H9 (cell line): ENCODE results near the gene VPS4A. TPM values are rescaled to one million over a fixed set of nuclear protein-coding genes. Genes with fewer than 3 reads are reported as not detected.
A peak's percentile ranks its signal among the peaks of the same experiment; 100 is the strongest.

ENCODE experiments used
- DNase-seq: peaks from one replicate; pipeline ENCODE4 v3.0.0-alpha.2; 2017
- H2AFZ ChIP-seq: one replicate; pipeline ENCODE4 v1.6.1; 2013; ENCODE audit warnings: mild to moderate bottlenecking, low read length, control low read depth, moderate library complexity
- H2AK5ac ChIP-seq: 2 replicates; pipeline ENCODE4 v1.6.1; 2013; ENCODE audit warnings: low read length, control low read depth, mixed read lengths; ENCODE audit not compliant: insufficient read length
- H2BK120ac ChIP-seq: one replicate; pipeline ENCODE4 v1.6.1; 2013; ENCODE audit warnings: low read depth, mild to moderate bottlenecking, low read length, control low read depth, inconsistent platforms; ENCODE audit not compliant: poor library complexity, severe bottlenecking
- H2BK12ac ChIP-seq: 2 replicates; pipeline ENCODE4 v1.6.1; 2013; ENCODE audit warnings: low read length, control low read depth, mixed read lengths, low read depth; ENCODE audit not compliant: insufficient read length
- H2BK15ac ChIP-seq: 2 replicates; pipeline ENCODE4 v1.6.1; 2013; ENCODE audit warnings: low read depth, low read length, control low read depth
- H2BK20ac ChIP-seq: one replicate; pipeline ENCODE4 v1.6.1; 2013; ENCODE audit warnings: low read depth, mild to moderate bottlenecking, low read length, control low read depth, inconsistent platforms; ENCODE audit not compliant: poor library complexity, severe bottlenecking
- H2BK5ac ChIP-seq: 2 replicates; pipeline ENCODE4 v1.6.1; 2013; ENCODE audit warnings: low read length, control low read depth, mixed read lengths; ENCODE audit not compliant: insufficient read length
- H3K14ac ChIP-seq: 2 replicates; pipeline ENCODE4 v1.6.1; 2013; ENCODE audit warnings: low read length, control low read depth; ENCODE audit not compliant: insufficient read depth
- H3K18ac ChIP-seq: 2 replicates; pipeline ENCODE4 v1.6.1; 2013; ENCODE audit warnings: low read depth, mild to moderate bottlenecking, mixed read lengths, low read length, control low read depth; ENCODE audit not compliant: insufficient read length
- H3K23ac ChIP-seq: 2 replicates; pipeline ENCODE4 v1.6.1; 2013; ENCODE audit warnings: low read length, control low read depth, mixed read lengths, low read depth; ENCODE audit not compliant: insufficient read length
- H3K23me2 ChIP-seq: 2 replicates; pipeline ENCODE4 v1.6.1; 2013; ENCODE audit warnings: low read depth, mild to moderate bottlenecking, mixed read lengths, low read length, control low read depth; ENCODE audit not compliant: insufficient read length, poor library complexity, severe bottlenecking
- H3K27ac ChIP-seq: 2 replicates; pipeline ENCODE4 v1.5.1; 2013; ENCODE audit warnings: low read length, control low read depth, mixed read lengths, low read depth; ENCODE audit not compliant: insufficient read length
- H3K27me3 ChIP-seq: 2 replicates; pipeline ENCODE4 v1.6.1; 2013; ENCODE audit warnings: low read length, control low read depth, inconsistent platforms; ENCODE audit not compliant: insufficient read depth
- H3K4ac ChIP-seq: 2 replicates; pipeline ENCODE4 v1.6.1; 2013; ENCODE audit warnings: low read depth, mild to moderate bottlenecking, control low read depth, inconsistent platforms, low read length, moderate library complexity
- H3K4me1 ChIP-seq: 2 replicates; pipeline ENCODE4 v1.6.1; 2013; ENCODE audit warnings: low read length, control low read depth, inconsistent platforms; ENCODE audit not compliant: insufficient read depth
- H3K4me2 ChIP-seq: 2 replicates; pipeline ENCODE4 v1.6.1; 2013; ENCODE audit warnings: low read length, control low read depth, mixed read lengths; ENCODE audit not compliant: insufficient read length, insufficient read depth
- H3K56ac ChIP-seq: 2 replicates; pipeline ENCODE4 v1.6.1; 2013; ENCODE audit warnings: low read depth, mild to moderate bottlenecking, mixed read lengths, low read length, control low read depth; ENCODE audit not compliant: insufficient read length
- H3K79me1 ChIP-seq: 2 replicates; pipeline ENCODE4 v1.6.1; 2013; ENCODE audit warnings: low read depth, mild to moderate bottlenecking, moderate library complexity, low read length, control low read depth, inconsistent platforms; ENCODE audit not compliant: insufficient read depth, poor library complexity, severe bottlenecking
- H3K79me2 ChIP-seq: 2 replicates; pipeline ENCODE4 v1.6.1; 2013; ENCODE audit warnings: low read length, control low read depth, inconsistent platforms; ENCODE audit not compliant: insufficient read depth
- H3K9ac ChIP-seq: 2 replicates; pipeline ENCODE4 v1.6.1; 2013; ENCODE audit warnings: low read length, control low read depth, mixed read lengths; ENCODE audit not compliant: insufficient read length; ENCODE audit errors: extremely low read depth
- H3K9me3 ChIP-seq: one replicate; pipeline ENCODE4 v1.6.1; 2013; ENCODE audit warnings: low read depth, low read length, inconsistent platforms; ENCODE audit not compliant: control insufficient read depth
- H3T11ph ChIP-seq: one replicate; pipeline ENCODE4 v1.6.1; 2013; ENCODE audit warnings: mild to moderate bottlenecking, low read length, control low read depth, inconsistent platforms
- H4K20me1 ChIP-seq: one replicate; pipeline ENCODE4 v1.6.1; 2013; ENCODE audit not compliant: control insufficient read depth, insufficient read length, insufficient read depth
- H4K5ac ChIP-seq: 2 replicates; pipeline ENCODE4 v1.6.1; 2013; ENCODE audit warnings: low read depth, mild to moderate bottlenecking, mixed read lengths, low read length, control low read depth; ENCODE audit not compliant: insufficient read length
- H4K8ac ChIP-seq: replicated peaks from 2 replicates; pipeline ENCODE4 v1.6.1; 2013; ENCODE audit warnings: low read length, control low read depth, mixed read lengths, low read depth; ENCODE audit not compliant: insufficient read length
- H4K91ac ChIP-seq: 2 replicates; pipeline ENCODE4 v1.6.1; 2013; ENCODE audit warnings: low read depth, mild to moderate bottlenecking, moderate library complexity, mixed read lengths, low read length, control low read depth; ENCODE audit not compliant: insufficient read length
- H3K27ac Mint-ChIP-seq, 3 experiments: 2 replicates in 2 of 3; 3 replicates in 1 of 3; pipeline ENCODE4 v1.8.0; 2020 to 2021; ENCODE audit warnings: mixed read lengths in 3 of 3, mild to moderate bottlenecking in 1 of 3, moderate library complexity in 1 of 3
- H3K27me3 Mint-ChIP-seq: 2 replicates; pipeline ENCODE4 v1.8.0; 2021; ENCODE audit warnings: low read depth, mild to moderate bottlenecking, moderate library complexity, mixed read lengths
- H3K36me3 Mint-ChIP-seq, 3 experiments: 2 replicates in 2 of 3; 3 replicates in 1 of 3; pipeline ENCODE4 v1.8.0; 2020 to 2021; ENCODE audit warnings: low read depth in 3 of 3, mixed read lengths in 3 of 3; ENCODE audit not compliant: insufficient read depth in 1 of 3
- H3K4me1 Mint-ChIP-seq, 2 experiments: 2 replicates each; pipeline ENCODE4 v1.8.0; 2020; ENCODE audit warnings: mixed read lengths in 2 of 2
- H3K4me3 Mint-ChIP-seq, 2 experiments: 2 replicates in 1 of 2; 3 replicates in 1 of 2; pipeline ENCODE4 v1.8.0; 2020 to 2021; ENCODE audit warnings: mild to moderate bottlenecking in 2 of 2, mixed read lengths in 2 of 2, moderate library complexity in 1 of 2
- H3K9me3 Mint-ChIP-seq, 2 experiments: 2 replicates in 1 of 2; 3 replicates in 1 of 2; pipeline ENCODE4 v1.8.0; 2020; ENCODE audit warnings: mild to moderate bottlenecking in 2 of 2, mixed read lengths in 2 of 2, moderate library complexity in 1 of 2
- WGBS: extraction: QIAGEN DNeasy Blood & Tissue Kit; methylation state at CpG from one replicate; pipeline ENCODE4 v1.1.7; 2013; ENCODE audit warnings: missing lambda C conversion rate, low lambda C conversion rate, mixed read lengths; ENCODE audit not compliant: insufficient read length; ENCODE audit errors: extremely low coverage; 5-methylcytosine and 5-hydroxymethylcytosine counted together
- total RNA-seq: library from RNA; stranded (reverse); gene quantifications from 2 replicates; pipeline ENCODE4 v1.2.1, GENCODE V29; 2021
- TF ChIP-seq, protein P1 (sequence below): fragments of 200-600 bp; sonication (generic); conservative IDR thresholded peaks from 3 replicates; pipeline ENCODE4 v1.8.0; 2021; ENCODE audit warnings: antibody characterized with exemption, mild to moderate bottlenecking

The VPS4A gene
- total RNA-seq, 1 experiment from 2014 or later = 27.1 TPM

DNA sequence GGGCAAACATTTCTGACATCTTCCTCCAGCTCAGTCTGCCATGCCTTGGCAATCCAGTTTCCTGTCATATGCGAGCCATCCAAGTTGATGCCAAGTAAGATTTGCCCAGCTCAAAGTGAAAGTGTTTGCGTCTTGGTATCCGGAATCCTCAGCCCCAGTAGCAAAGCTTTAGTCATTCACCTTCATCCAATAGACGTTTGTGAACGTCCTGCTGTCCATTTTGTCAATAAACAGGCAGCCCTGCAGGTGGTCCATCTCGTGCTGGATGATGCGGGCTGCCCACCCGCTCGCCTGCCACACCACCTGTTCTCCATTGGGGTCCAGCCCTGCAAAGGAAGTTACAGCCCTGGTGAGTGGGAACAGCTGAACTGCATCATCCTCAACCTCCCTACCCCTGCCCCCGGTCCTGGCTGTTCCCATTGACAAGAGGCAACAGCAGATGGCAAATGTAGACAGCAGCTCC is 17.7 kb downstream of the VPS4A start:
- Histone ChIP-seq H2BK5ac (no peak overlapping the region), H3K4me1 (no peaks in the 10 kb centered on the region), H3T11ph (no peak overlapping the region), H3K18ac (no peak overlapping the region), H2BK120ac (no peak overlapping the region), H3K14ac (no peak overlapping the region), H4K91ac (no peak overlapping the region), H3K23ac (no peak overlapping the region), H2AFZ (no peak overlapping the region), H4K20me1 (peaks cover 2% of the 10 kb centered on the region), H3K27me3 (no peaks in the 10 kb centered on the region), H3K9me3 (no peaks in the 10 kb centered on the region), H3K4ac (no peak overlapping the region), H3K23me2 (peaks cover 6% of the 10 kb centered on the region), H2BK20ac (no peak overlapping the region), H3K27ac (no peak overlapping the region), H4K8ac (no peak overlapping the region), H2BK12ac (no peak overlapping the region), H3K4me2 (peak overlapping the region; percentile 92), H3K79me2 (peaks cover 16% of the 10 kb centered on the region; the same call in 1 of the 2 replicates), H4K5ac (no peak overlapping the region), H2AK5ac (no peak overlapping the region), H3K79me1 (peaks cover 5% of the 10 kb centered on the region), H3K56ac (no peak overlapping the region), H2BK15ac (no peak overlapping the region), H3K9ac (peak overlapping the region; percentile 86)
- peaks cover 32 to 83% (median 69%) of the 10 kb centered on the region in 3 experiments for H3K36me3 Mint-ChIP-seq
- peak overlapping the region in 1 of 3 experiments; percentile 57; a peak in 4 of 7 replicates for H3K27ac Mint-ChIP-seq
- peaks cover 21 to 23% of the 10 kb centered on the region in 2 experiments for H3K4me1 Mint-ChIP-seq
- DNase-seq = no peak
- TF ChIP-seq, protein P1, sequence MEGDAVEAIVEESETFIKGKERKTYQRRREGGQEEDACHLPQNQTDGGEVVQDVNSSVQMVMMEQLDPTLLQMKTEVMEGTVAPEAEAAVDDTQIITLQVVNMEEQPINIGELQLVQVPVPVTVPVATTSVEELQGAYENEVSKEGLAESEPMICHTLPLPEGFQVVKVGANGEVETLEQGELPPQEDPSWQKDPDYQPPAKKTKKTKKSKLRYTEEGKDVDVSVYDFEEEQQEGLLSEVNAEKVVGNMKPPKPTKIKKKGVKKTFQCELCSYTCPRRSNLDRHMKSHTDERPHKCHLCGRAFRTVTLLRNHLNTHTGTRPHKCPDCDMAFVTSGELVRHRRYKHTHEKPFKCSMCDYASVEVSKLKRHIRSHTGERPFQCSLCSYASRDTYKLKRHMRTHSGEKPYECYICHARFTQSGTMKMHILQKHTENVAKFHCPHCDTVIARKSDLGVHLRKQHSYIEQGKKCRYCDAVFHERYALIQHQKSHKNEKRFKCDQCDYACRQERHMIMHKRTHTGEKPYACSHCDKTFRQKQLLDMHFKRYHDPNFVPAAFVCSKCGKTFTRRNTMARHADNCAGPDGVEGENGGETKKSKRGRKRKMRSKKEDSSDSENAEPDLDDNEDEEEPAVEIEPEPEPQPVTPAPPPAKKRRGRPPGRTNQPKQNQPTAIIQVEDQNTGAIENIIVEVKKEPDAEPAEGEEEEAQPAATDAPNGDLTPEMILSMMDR = no peak
- H3K27me3 Mint-ChIP-seq = no peaks in the 10 kb centered on the region; the same call in 1 of the 2 replicates
- WGBS = no CpG with 5 or more reads among the region's 10 CpGs
- H3K4me3 Mint-ChIP-seq = peak overlapping the region; percentile 83 to 88
- no peaks in the 10 kb centered on the region for H3K9me3 Mint-ChIP-seq
